Measurements from ENCODE around the gene KIAA0586. TPM values are rescaled to one million over a fixed set of nuclear protein-coding genes. Genes with fewer than 3 reads are reported as not detected.

The KIAA0586 gene
- total and polyA plus RNA-seq, 9 of the 15 experiments (the other 6 are each of a cell fraction or from before 2014, with no cell fraction given) = 11.2 to 30.9 (median 22.6) TPM

DNA sequence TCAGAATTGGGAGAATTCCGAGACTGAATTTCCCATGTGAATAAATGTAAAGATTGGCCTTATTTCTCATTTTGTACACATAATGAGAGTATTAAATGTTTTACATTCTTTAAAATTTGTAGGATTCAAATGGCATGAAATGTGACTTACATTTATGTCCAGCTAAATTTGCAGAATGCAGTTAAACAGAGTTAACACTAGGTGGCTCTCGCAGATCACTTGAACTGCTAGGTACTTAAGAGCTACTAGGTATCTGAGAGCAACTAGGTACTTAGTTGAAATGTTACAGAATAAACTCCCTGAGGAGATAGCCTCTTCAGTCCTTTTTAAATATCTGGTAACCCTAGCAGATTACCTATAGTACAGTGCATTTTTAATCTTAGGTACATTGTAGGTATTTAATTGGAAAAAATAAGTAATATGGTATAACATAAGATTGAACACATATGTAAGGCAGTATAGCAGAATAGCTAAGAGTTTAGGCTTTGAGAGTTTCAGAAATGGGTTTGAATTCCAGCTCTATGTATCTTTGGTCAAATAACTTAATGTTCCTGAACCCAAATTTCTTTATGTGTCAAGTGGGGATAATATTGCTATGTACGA is 73.8 kb downstream of the KIAA0586 start (continued):
- TF ChIP-seq, protein P1, sequence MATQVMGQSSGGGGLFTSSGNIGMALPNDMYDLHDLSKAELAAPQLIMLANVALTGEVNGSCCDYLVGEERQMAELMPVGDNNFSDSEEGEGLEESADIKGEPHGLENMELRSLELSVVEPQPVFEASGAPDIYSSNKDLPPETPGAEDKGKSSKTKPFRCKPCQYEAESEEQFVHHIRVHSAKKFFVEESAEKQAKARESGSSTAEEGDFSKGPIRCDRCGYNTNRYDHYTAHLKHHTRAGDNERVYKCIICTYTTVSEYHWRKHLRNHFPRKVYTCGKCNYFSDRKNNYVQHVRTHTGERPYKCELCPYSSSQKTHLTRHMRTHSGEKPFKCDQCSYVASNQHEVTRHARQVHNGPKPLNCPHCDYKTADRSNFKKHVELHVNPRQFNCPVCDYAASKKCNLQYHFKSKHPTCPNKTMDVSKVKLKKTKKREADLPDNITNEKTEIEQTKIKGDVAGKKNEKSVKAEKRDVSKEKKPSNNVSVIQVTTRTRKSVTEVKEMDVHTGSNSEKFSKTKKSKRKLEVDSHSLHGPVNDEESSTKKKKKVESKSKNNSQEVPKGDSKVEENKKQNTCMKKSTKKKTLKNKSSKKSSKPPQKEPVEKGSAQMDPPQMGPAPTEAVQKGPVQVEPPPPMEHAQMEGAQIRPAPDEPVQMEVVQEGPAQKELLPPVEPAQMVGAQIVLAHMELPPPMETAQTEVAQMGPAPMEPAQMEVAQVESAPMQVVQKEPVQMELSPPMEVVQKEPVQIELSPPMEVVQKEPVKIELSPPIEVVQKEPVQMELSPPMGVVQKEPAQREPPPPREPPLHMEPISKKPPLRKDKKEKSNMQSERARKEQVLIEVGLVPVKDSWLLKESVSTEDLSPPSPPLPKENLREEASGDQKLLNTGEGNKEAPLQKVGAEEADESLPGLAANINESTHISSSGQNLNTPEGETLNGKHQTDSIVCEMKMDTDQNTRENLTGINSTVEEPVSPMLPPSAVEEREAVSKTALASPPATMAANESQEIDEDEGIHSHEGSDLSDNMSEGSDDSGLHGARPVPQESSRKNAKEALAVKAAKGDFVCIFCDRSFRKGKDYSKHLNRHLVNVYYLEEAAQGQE (IDR thresholded peaks at IDR 0.05; ENCODE audit: borderline replicate concordance) = peak; percentile 49; the same call in 1 of the 2 replicates
- TF ChIP-seq, protein P1 (CRISPR knock-in tag; IDR thresholded peaks at IDR 0.05; ENCODE audit: low read depth) = no peak
- TF ChIP-seq CBX8 (IDR thresholded peaks at IDR 0.05; ENCODE audit: borderline replicate concordance, extremely low read depth, low read depth, low read length, poor library complexity, severe bottlenecking) (no peak), STAT5A (IDR thresholded peaks at IDR 0.05; ENCODE audit: borderline replicate concordance, low read length) (no peak), ZNF134 (CRISPR knock-in tag; conservative IDR thresholded peaks at IDR 0.05) (no peak), ZEB2 (IDR thresholded peaks at IDR 0.05) (no peak), ETV1 (tag; conservative IDR thresholded peaks at IDR 0.05; ENCODE audit: low read depth) (no peak), ZNF584 (CRISPR knock-in tag; IDR thresholded peaks at IDR 0.05; ENCODE audit: low read depth) (no peak), RBM17 (IDR thresholded peaks at IDR 0.05; ENCODE audit: borderline replicate concordance, low read depth, low read length) (no peak), ZNF57 (CRISPR knock-in tag; IDR thresholded peaks at IDR 0.05) (no peak), RAD21 (CRISPR knock-in tag; conservative IDR thresholded peaks at IDR 0.05 in 1 of 2, IDR thresholded peaks at IDR 0.05 in 1 of 2) (peak; percentile 76 to 82)
- TF ChIP-seq, protein P2, sequence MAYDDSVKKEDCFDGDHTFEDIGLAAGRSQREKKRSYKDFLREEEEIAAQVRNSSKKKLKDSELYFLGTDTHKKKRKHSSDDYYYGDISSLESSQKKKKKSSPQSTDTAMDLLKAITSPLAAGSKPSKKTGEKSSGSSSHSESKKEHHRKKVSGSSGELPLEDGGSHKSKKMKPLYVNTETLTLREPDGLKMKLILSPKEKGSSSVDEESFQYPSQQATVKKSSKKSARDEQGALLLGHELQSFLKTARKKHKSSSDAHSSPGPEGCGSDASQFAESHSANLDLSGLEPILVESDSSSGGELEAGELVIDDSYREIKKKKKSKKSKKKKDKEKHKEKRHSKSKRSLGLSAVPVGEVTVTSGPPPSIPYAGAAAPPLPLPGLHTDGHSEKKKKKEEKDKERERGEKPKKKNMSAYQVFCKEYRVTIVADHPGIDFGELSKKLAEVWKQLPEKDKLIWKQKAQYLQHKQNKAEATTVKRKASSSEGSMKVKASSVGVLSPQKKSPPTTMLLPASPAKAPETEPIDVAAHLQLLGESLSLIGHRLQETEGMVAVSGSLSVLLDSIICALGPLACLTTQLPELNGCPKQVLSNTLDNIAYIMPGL (CRISPR knock-in tag; IDR thresholded peaks at IDR 0.05) = no peak
- TF ChIP-seq, protein P3, sequence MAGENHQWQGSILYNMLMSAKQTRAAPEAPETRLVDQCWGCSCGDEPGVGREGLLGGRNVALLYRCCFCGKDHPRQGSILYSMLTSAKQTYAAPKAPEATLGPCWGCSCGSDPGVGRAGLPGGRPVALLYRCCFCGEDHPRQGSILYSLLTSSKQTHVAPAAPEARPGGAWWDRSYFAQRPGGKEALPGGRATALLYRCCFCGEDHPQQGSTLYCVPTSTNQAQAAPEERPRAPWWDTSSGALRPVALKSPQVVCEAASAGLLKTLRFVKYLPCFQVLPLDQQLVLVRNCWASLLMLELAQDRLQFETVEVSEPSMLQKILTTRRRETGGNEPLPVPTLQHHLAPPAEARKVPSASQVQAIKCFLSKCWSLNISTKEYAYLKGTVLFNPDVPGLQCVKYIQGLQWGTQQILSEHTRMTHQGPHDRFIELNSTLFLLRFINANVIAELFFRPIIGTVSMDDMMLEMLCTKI (IDR thresholded peaks at IDR 0.05; ENCODE audit: partially characterized antibody) = no peak
- TF ChIP-seq, protein P4, sequence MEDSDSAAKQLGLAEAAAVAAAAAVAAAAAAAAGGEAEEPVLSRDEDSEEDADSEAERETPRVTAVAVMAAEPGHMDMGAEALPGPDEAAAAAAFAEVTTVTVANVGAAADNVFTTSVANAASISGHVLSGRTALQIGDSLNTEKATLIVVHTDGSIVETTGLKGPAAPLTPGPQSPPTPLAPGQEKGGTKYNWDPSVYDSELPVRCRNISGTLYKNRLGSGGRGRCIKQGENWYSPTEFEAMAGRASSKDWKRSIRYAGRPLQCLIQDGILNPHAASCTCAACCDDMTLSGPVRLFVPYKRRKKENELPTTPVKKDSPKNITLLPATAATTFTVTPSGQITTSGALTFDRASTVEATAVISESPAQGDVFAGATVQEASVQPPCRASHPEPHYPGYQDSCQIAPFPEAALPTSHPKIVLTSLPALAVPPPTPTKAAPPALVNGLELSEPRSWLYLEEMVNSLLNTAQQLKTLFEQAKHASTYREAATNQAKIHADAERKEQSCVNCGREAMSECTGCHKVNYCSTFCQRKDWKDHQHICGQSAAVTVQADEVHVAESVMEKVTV (CRISPR knock-in tag; IDR thresholded peaks at IDR 0.05) = peak; percentile 71
